ENCODE results near the gene KLHDC8A. TPM values are rescaled to one million over a fixed set of nuclear protein-coding genes. Genes with fewer than 3 reads are reported as not detected.

KLHDC8A gene
- total RNA-seq, 1 experiment from 2014 or later = not detected

DNA sequence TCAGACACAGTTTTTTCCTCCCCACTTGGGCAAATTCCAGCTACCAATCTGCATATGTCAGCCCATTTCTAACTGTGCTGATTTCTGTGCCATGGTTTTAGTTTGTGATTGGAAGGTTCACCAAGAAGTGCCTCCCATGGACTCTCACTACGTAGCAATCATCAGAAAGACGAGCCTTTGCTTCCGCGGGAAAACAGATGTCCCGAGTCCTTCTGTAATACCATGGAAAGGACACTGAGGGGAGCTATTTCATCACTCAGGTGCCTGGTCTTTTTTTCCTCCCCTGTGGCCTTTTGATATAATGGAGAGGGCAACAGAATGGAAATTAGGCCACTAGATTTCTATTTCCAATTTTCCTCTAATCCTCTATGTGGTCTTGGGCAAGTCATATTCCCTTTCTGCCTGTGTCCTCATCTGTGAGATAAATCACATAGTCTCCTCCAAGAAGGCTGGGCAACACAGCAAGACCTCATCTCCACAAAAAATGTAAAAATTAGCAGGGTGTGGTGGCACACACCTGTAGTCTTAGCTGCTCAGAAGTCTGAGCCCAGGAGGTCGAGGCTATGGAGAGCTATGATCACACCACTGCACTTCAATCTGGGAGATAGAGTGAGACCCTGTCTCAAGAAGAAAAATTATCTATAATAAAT lies 40.4 kb upstream of the KLHDC8A start:
- ChIA-PET POLR2A (ENCODE audit: low non-redundant PET) (no interaction called here), CTCF (interaction anchor here (0.6 to 3.3 kb wide), 8 partner anchors 10 to 261 kb away, joined by 3 to 45 read pairs (median 7); no protein-coding TSS in a partner anchor)
- no peaks in the 10 kb centered on the region for H3K9me3 ChIP-seq (ENCODE audit: low read depth, low read length, poor library complexity, severe bottlenecking)
- intact Hi-C loops (cut with micrococcal nuclease; ENCODE audit: unreplicated experiment) = loop anchor here (1.0 to 10.0 kb wide), 4 partner anchors 35 to 238 kb away; partner anchors contain the start of gene ELK4
- DNase-seq (ENCODE audit: low spot score) = peak; percentile 88
- H3K4me3 ChIP-seq (ENCODE audit: low read depth, low read length, poor library complexity, severe bottlenecking) = no peak overlapping the region
- TF ChIP-seq, protein P1, sequence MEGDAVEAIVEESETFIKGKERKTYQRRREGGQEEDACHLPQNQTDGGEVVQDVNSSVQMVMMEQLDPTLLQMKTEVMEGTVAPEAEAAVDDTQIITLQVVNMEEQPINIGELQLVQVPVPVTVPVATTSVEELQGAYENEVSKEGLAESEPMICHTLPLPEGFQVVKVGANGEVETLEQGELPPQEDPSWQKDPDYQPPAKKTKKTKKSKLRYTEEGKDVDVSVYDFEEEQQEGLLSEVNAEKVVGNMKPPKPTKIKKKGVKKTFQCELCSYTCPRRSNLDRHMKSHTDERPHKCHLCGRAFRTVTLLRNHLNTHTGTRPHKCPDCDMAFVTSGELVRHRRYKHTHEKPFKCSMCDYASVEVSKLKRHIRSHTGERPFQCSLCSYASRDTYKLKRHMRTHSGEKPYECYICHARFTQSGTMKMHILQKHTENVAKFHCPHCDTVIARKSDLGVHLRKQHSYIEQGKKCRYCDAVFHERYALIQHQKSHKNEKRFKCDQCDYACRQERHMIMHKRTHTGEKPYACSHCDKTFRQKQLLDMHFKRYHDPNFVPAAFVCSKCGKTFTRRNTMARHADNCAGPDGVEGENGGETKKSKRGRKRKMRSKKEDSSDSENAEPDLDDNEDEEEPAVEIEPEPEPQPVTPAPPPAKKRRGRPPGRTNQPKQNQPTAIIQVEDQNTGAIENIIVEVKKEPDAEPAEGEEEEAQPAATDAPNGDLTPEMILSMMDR (conservative IDR thresholded peaks at IDR 0.05; ENCODE audit: low read depth, low read length) = peak; percentile 87
- no peak for TF ChIP-seq EZH2 (IDR thresholded peaks at IDR 0.05; ENCODE audit: borderline replicate concordance, low read depth, low read length, poor library complexity, severe bottlenecking)
- no peaks in the 10 kb centered on the region for H3K36me3 ChIP-seq (ENCODE audit: insufficient read depth, low read length, poor library complexity, severe bottlenecking)
- H3K27me3 ChIP-seq (replicated peaks; ENCODE audit: insufficient read depth, low read depth, low read length, poor library complexity) = no peaks in the 10 kb centered on the region
- no peak overlapping the region for H3K27ac ChIP-seq (ENCODE audit: low read depth, low read length, poor library complexity, severe bottlenecking)
- peaks cover 20% of the 10 kb centered on the region for H3K4me1 ChIP-seq (ENCODE audit: insufficient read depth, low read length, poor library complexity, severe bottlenecking)
- no TSS peak for BruUV-seq (replicated peaks)

DNA sequence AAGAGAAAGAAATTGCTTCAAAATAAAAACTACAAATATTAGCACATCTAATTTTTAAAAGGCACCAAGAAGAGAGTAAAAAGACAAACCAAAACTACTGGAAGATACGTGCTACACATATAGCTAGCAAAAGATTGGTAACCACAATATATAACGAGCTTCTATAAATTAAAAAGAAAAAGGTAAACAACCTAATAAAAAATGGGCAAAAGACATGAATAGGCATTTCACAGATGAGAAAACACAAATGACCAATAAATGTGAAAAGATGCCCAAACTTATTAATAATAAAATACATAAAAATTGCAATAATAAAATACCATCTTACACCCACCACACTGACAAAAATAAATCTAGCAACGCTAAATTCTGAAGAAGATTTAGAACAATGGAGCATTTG lies 38.9 kb upstream of the KLHDC8A start:
- TF ChIP-seq, protein P1 (conservative IDR thresholded peaks at IDR 0.05; ENCODE audit: low read depth, low read length) = no peak
- TF ChIP-seq EZH2 (IDR thresholded peaks at IDR 0.05; ENCODE audit: borderline replicate concordance, low read depth, low read length, poor library complexity, severe bottlenecking) = no peak
- Histone ChIP-seq H3K9me3 (ENCODE audit: low read depth, low read length, poor library complexity, severe bottlenecking) (no peaks in the 10 kb centered on the region), H3K4me3 (ENCODE audit: low read depth, low read length, poor library complexity, severe bottlenecking) (no peak overlapping the region), H3K36me3 (ENCODE audit: insufficient read depth, low read length, poor library complexity, severe bottlenecking) (no peaks in the 10 kb centered on the region), H3K4me1 (ENCODE audit: insufficient read depth, low read length, poor library complexity, severe bottlenecking) (peaks cover 20% of the 10 kb centered on the region), H3K27ac (ENCODE audit: low read depth, low read length, poor library complexity, severe bottlenecking) (no peak overlapping the region), H3K27me3 (replicated peaks; ENCODE audit: insufficient read depth, low read depth, low read length, poor library complexity) (no peaks in the 10 kb centered on the region)
- intact Hi-C loops (cut with micrococcal nuclease; ENCODE audit: unreplicated experiment) = loop anchor here (5.0 to 10.0 kb wide), 2 partner anchors 37 to 239 kb away; partner anchors contain the start of gene ELK4
- DNase-seq (ENCODE audit: low spot score) = no peak
- ChIA-PET CTCF (interaction anchor here (0.7 to 3.3 kb wide), 3 partner anchors 11 to 129 kb away, joined by 3 to 45 read pairs (median 24); no protein-coding TSS in a partner anchor), POLR2A (ENCODE audit: low non-redundant PET) (interaction anchor here (0.6 kb wide), 1 partner anchor 880 kb away, joined by 4 read pairs; no protein-coding TSS in a partner anchor)
- BruUV-seq (replicated peaks) = no TSS peak

DNA sequence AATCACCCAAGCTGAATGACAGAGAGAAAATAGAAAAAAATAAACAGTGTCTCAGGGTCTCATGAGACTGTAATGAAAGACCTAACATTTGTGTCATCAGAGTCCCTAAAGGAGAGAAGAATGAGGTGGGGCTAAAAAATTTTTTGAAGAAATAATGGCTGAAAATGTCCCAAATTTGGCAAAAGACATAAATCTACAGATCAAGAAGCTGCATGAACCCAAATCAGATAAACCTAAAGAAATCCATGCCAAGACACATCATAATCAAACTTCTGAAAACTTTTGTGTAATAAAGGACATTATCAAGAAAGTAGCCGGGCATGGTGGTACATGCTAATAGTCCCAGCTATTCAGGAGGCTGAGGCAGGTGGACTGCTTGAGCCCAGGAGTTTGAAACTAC lies 35.9 kb upstream of the KLHDC8A start:
- Histone ChIP-seq H3K4me3 (ENCODE audit: low read depth, low read length, poor library complexity, severe bottlenecking) (no peak overlapping the region), H3K27ac (ENCODE audit: low read depth, low read length, poor library complexity, severe bottlenecking) (no peak overlapping the region), H3K9me3 (ENCODE audit: low read depth, low read length, poor library complexity, severe bottlenecking) (no peaks in the 10 kb centered on the region), H3K36me3 (ENCODE audit: insufficient read depth, low read length, poor library complexity, severe bottlenecking) (no peaks in the 10 kb centered on the region), H3K27me3 (replicated peaks; ENCODE audit: insufficient read depth, low read depth, low read length, poor library complexity) (no peaks in the 10 kb centered on the region), H3K4me1 (ENCODE audit: insufficient read depth, low read length, poor library complexity, severe bottlenecking) (peaks cover 10% of the 10 kb centered on the region)
- ChIA-PET POLR2A (ENCODE audit: low non-redundant PET) (no interaction called here), CTCF (no interaction called here)
- DNase-seq (ENCODE audit: low spot score) = no peak
- TF ChIP-seq EZH2 (IDR thresholded peaks at IDR 0.05; ENCODE audit: borderline replicate concordance, low read depth, low read length, poor library complexity, severe bottlenecking) = no peak
- TF ChIP-seq, protein P1 (conservative IDR thresholded peaks at IDR 0.05; ENCODE audit: low read depth, low read length) = no peak
- no TSS peak for BruUV-seq (replicated peaks)
- intact Hi-C loops (cut with micrococcal nuclease; ENCODE audit: unreplicated experiment) = loop anchor here (10.0 kb wide), 1 partner anchor 242 kb away; the partner anchor contains the start of gene ELK4
